Natural killer cell (primary cell): ENCODE results near the gene MYO18B. TPM values are rescaled to one million over a fixed set of nuclear protein-coding genes. Genes with fewer than 3 reads are reported as not detected.

Experiments used
- ATAC-seq, 3 donors: fragments of 150-1000 bp in 2 of 3; fragments of 200-7000 bp in 1 of 3; cut with Tn5 transposase; 1 replicate in 1 of 3; 2 replicates in 2 of 3; pipeline ENCODE4 v1.10.0; 2021; ENCODE audit warnings: mild to moderate bottlenecking in 2 of 3, moderate library complexity in 2 of 3
- DNase-seq, 2 donors: peaks; one replicate each; pipeline versions ENCODE4 v3.0.0 to v3.0.0-alpha.2; 2013 to 2021; ENCODE audit warnings: mixed read lengths in 1 of 2
- H3K27ac ChIP-seq: one replicate; pipeline ENCODE4 v1.5.1; 2013; ENCODE audit warnings: mild to moderate bottlenecking, low read length
- H3K27me3 ChIP-seq: one replicate; pipeline ENCODE4 v1.6.1; 2013; ENCODE audit warnings: low read length; ENCODE audit not compliant: control insufficient read depth, insufficient read depth
- H3K36me3 ChIP-seq: one replicate; pipeline ENCODE4 v1.6.1; 2013; ENCODE audit warnings: low read length; ENCODE audit not compliant: control insufficient read depth, insufficient read depth
- H3K4me1 ChIP-seq: one replicate; pipeline ENCODE4 v1.6.1; 2013; ENCODE audit warnings: low read length; ENCODE audit not compliant: control insufficient read depth, insufficient read depth
- H3K4me3 ChIP-seq: one replicate; pipeline ENCODE4 v1.5.1; 2013; ENCODE audit warnings: low read length
- H3K9me3 ChIP-seq: one replicate; pipeline ENCODE4 v1.6.1; 2013; ENCODE audit warnings: low read length; ENCODE audit not compliant: control insufficient read depth, insufficient read depth
- H3K27ac Mint-ChIP-seq, 2 donors: one replicate each; pipeline ENCODE4 v1.8.0; 2022; ENCODE audit warnings: mild to moderate bottlenecking in 2 of 2, mixed read lengths in 2 of 2, moderate library complexity in 1 of 2
- H3K27me3 Mint-ChIP-seq, 2 donors: one replicate each; pipeline ENCODE4 v1.8.0; 2022; ENCODE audit warnings: low read depth in 2 of 2, mixed read lengths in 2 of 2
- H3K36me3 Mint-ChIP-seq: one replicate; pipeline ENCODE4 v1.8.0; 2022; ENCODE audit warnings: mixed read lengths
- H3K4me1 Mint-ChIP-seq, 2 donors: one replicate each; pipeline ENCODE4 v1.8.0; 2022; ENCODE audit warnings: mixed read lengths in 2 of 2
- H3K4me3 Mint-ChIP-seq: one replicate; pipeline ENCODE4 v1.8.0; 2022; ENCODE audit warnings: mild to moderate bottlenecking, moderate library complexity, mixed read lengths
- H3K9me3 Mint-ChIP-seq, 2 donors: one replicate each; pipeline ENCODE4 v1.8.0; 2022; ENCODE audit warnings: mixed read lengths in 2 of 2
- CTCF ChIP-seq: fragments of 200-600 bp; IDR thresholded peaks from one replicate; pipeline ENCODE4 v1.8.0; 2022; ENCODE audit warnings: antibody characterized with exemption
- WGBS: methylation state at CpG from one replicate; pipeline ENCODE4 v1.1.7; 2013; ENCODE audit warnings: missing lambda C conversion rate; ENCODE audit not compliant: insufficient coverage; 5-methylcytosine and 5-hydroxymethylcytosine counted together
- intact Hi-C: fragments of 100-400 bp; cut with micrococcal nuclease; formaldehyde crosslinking; loops from one replicate; pipeline ENCODE4 v1.14.2; 2022
- total RNA-seq, 4 donors: library from RNA; stranded (reverse); fragments of 120-200 nt in 1 of 4; gene quantifications; one replicate each; pipeline versions ENCODE4 v1.2.3 to v1.2.4, GENCODE V29; 2013 to 2022

MYO18B gene
- total RNA-seq, 3 donors from 2014 or later (not counting 1 experiment from before 2014, with no cell fraction given), result 0.07 to 0.14 (median 0.10) TPM

DNA sequence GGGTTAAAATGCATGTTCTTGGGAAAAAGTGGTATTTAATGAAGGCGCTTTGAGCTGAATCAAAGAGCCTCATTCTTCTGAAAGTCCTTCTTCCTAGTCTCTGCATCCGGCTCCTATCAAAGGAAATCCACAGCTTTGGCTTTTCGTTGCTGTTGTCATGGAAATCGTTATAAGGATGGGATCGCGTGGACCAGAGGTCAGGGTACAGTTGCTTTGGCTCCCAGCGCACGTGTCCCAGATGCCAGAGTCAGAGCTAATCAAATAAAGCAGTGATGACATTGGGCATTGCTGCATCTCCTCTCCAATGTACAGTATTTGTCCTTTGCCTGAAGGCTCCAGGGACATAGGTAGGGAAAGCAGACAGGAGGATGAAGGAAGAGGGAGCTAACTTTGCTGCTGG is 181.9 kb downstream of the MYO18B start:
- H3K27me3 Mint-ChIP-seq, result peaks cover 16 to 23% of the 10 kb centered on the region in 2 donors
- H3K9me3 ChIP-seq, result no peaks in the 10 kb centered on the region

GRCh38 chr22:25928038-25928437 is 186.1 kb downstream of the MYO18B start:
- ATAC-seq (no peak), DNase-seq (no peak)
- 80% methylated on average over 3 of the region's 3 CpGs for WGBS
- Histone ChIP-seq H3K36me3 (no peaks in the 10 kb centered on the region), H3K27me3 (no peaks in the 10 kb centered on the region), H3K9me3 (no peaks in the 10 kb centered on the region), H3K4me1 (no peaks in the 10 kb centered on the region), H3K27ac (no peak overlapping the region), H3K4me3 (no peak overlapping the region)
- H3K4me3 Mint-ChIP-seq, result no peak overlapping the region
- intact Hi-C loops, result no loop called here
- H3K4me1 Mint-ChIP-seq, result no peaks in the 10 kb centered on the region
- H3K9me3 Mint-ChIP-seq, result no peaks in the 10 kb centered on the region
- H3K27ac Mint-ChIP-seq, result no peak overlapping the region
- no peak for TF ChIP-seq CTCF
- no peaks in the 10 kb centered on the region for H3K36me3 Mint-ChIP-seq
- H3K27me3 Mint-ChIP-seq, result peaks cover 9 to 27% of the 10 kb centered on the region in 2 donors

More for the DNA sequence above, 181.9 kb downstream of the MYO18B start:
- intact Hi-C loops, result no loop called here
- TF ChIP-seq CTCF, result no peak
- no peaks in the 10 kb centered on the region for H3K4me1 ChIP-seq
- Mint-ChIP-seq H3K9me3 (no peaks in the 10 kb centered on the region), H3K36me3 (no peaks in the 10 kb centered on the region), H3K4me3 (no peak overlapping the region), H3K27ac (no peak overlapping the region), H3K4me1 (no peaks in the 10 kb centered on the region)
- no peak overlapping the region for H3K4me3 ChIP-seq
- WGBS, result 73% methylated on average over 8 of the region's 8 CpGs
- ATAC-seq (no peak), DNase-seq (no peak)
- no peaks in the 10 kb centered on the region for H3K27me3 ChIP-seq
- no peak overlapping the region for H3K27ac ChIP-seq
- no peaks in the 10 kb centered on the region for H3K36me3 ChIP-seq

DNA sequence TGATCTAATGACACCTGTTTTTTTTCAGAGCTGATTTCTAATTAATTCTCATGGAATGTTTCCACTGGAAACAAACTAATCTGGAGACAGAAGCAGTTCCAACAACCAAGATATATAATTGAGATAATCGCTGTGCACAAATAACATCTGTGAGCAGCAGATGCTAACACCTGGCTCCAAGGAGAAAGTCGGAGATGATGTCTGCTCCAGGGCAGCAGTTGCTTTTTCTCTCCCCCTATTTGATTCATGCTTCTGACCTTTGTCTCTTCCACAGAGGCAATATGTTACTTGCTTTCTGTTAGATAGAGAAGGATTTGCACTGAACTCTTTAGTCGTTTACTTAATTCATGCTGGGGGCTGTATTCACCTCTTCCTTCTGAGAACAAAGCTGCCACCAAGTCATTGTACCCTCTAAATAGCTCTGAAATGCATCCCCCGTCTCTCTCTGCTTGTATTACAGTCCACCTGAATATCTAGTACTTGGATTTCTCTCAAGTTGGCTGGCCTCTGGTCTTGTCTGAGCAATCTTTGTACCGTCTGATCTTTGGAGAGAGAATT is 187.4 kb downstream of the MYO18B start:
- H3K4me3 Mint-ChIP-seq, result no peak overlapping the region
- 64% methylated on average over 5 of the region's 5 CpGs for WGBS
- no peaks in the 10 kb centered on the region for H3K36me3 ChIP-seq
- no peaks in the 10 kb centered on the region for H3K4me1 ChIP-seq
- H3K9me3 Mint-ChIP-seq, result no peaks in the 10 kb centered on the region
- H3K27ac ChIP-seq, result no peak overlapping the region
- ATAC-seq, result no peak
- no peaks in the 10 kb centered on the region for H3K36me3 Mint-ChIP-seq
- DNase-seq, result no peak
- no peaks in the 10 kb centered on the region for H3K27me3 ChIP-seq
- peaks cover 14 to 19% of the 10 kb centered on the region in 2 donors for H3K27me3 Mint-ChIP-seq
- no peaks in the 10 kb centered on the region for H3K9me3 ChIP-seq
- no peak overlapping the region for H3K27ac Mint-ChIP-seq
- no peaks in the 10 kb centered on the region for H3K4me1 Mint-ChIP-seq
- H3K4me3 ChIP-seq, result no peak overlapping the region
- TF ChIP-seq CTCF, result no peak
- intact Hi-C loops, result no loop called here

DNA sequence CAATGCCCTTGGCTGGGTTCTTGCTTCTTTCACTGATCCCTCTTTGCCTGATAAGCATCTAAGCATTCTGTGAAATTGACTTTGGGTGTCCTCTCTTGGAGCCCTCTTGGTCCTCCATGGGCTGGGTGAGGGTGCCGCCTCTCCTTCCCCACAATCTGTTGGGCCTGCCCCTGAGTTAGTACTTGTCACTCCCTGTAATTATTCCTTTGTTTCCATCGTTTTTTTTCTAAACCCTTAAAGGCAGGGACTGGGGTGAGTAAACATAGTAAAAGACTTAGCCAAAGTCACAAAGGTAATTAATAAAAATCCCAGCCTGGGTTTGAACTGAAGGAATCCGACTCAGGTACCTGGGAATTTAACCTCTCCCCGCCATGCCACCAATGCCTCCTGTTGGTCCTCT is 188.1 kb downstream of the MYO18B start:
- TF ChIP-seq CTCF, result no peak
- ATAC-seq, result no peak
- WGBS, result 81% methylated on average over 3 of the region's 4 CpGs

More for the DNA sequence above, 188.1 kb downstream of the MYO18B start:
- H3K36me3 Mint-ChIP-seq, result no peaks in the 10 kb centered on the region
- no peak overlapping the region for H3K27ac ChIP-seq
- no peaks in the 10 kb centered on the region for H3K9me3 ChIP-seq
- H3K27me3 Mint-ChIP-seq, result peaks cover 12 to 18% of the 10 kb centered on the region in 2 donors
- no peak overlapping the region for H3K27ac Mint-ChIP-seq
- no peaks in the 10 kb centered on the region for H3K36me3 ChIP-seq
- intact Hi-C loops, result no loop called here
- no peak overlapping the region for H3K4me3 Mint-ChIP-seq
- H3K4me3 ChIP-seq, result no peak overlapping the region
- DNase-seq, result no peak
- H3K4me1 ChIP-seq, result no peaks in the 10 kb centered on the region
- H3K27me3 ChIP-seq, result no peaks in the 10 kb centered on the region
- no peaks in the 10 kb centered on the region for H3K4me1 Mint-ChIP-seq
- no peaks in the 10 kb centered on the region for H3K9me3 Mint-ChIP-seq
